ENCODE results near the gene KLF9.

DNA sequence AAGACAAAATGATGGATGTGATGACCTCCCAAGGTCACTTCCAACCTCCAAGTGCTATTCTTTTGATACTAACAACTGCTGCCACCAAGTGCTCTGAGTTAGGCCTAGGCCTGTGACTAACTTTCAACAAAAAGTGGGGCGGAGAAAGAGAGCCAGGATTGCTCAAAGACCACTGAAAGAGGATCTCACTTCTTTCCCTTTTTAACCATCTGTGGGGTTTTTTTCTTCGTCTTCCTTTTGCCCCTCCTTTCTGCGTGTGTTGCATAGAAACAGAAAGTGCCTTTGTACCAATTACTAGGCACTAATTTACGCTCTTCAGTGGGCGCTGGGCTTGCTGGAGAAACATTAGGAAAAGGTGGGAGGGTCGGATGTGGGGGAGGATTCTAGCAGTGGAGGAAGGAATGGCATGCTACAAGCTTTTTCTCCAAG is 8.0 kb downstream of the KLF9 start:
- TF ChIP-seq, protein P1, sequence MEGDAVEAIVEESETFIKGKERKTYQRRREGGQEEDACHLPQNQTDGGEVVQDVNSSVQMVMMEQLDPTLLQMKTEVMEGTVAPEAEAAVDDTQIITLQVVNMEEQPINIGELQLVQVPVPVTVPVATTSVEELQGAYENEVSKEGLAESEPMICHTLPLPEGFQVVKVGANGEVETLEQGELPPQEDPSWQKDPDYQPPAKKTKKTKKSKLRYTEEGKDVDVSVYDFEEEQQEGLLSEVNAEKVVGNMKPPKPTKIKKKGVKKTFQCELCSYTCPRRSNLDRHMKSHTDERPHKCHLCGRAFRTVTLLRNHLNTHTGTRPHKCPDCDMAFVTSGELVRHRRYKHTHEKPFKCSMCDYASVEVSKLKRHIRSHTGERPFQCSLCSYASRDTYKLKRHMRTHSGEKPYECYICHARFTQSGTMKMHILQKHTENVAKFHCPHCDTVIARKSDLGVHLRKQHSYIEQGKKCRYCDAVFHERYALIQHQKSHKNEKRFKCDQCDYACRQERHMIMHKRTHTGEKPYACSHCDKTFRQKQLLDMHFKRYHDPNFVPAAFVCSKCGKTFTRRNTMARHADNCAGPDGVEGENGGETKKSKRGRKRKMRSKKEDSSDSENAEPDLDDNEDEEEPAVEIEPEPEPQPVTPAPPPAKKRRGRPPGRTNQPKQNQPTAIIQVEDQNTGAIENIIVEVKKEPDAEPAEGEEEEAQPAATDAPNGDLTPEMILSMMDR (IDR thresholded peaks at IDR 0.05; ENCODE audit: low read depth, low read length) = no peak
- no peak for TF ChIP-seq EZH2phosphoT487 (IDR thresholded peaks at IDR 0.05; ENCODE audit: low read depth)

All from OCI-LY3 (cell line).